HepG2 (cell line): ENCODE results near the gene MED12L. TPM values are rescaled to one million over a fixed set of nuclear protein-coding genes. Genes with fewer than 3 reads are reported as not detected.

Experiments
- ATAC-seq: fragments of 200-7000 bp; cut with Tn5 transposase; 3 replicates; pipeline ENCODE4 v1.9.1; 2020; ENCODE audit warnings: mild to moderate bottlenecking, moderate library complexity
- BruUV-seq: library from RNA; stranded (reverse); fragments of 400-500 nt; replicated peaks from 2 replicates; lab custom pipeline; 2021; lab: Mats Ljungman, UMichigan
- CTCF ChIA-PET: fragments of 300-600 bp; formaldehyde crosslinking; extraction: SDS; loops from one replicate; lab custom pipeline; 2021; ENCODE audit warnings: low total read pairs, inconsistent platforms, low intra/inter-chr PET ratio; lab: Yijun Ruan, JAX
- POLR2A ChIA-PET: fragments of 350-600 bp; sonication (Branson Sonifier 250); formaldehyde crosslinking; loops from one replicate; lab custom pipeline; 2020; ENCODE audit warnings: antibody characterized with exemption, inconsistent platforms; lab: Yijun Ruan, JAX
- DNase-seq: peaks from one replicate; pipeline ENCODE4 v3.0.0-alpha.2; 2015; ENCODE audit warnings: low spot score
- FAIRE-seq: peaks from 3 replicates; lab custom pipeline; 2011; peaks lifted over from hg19 to GRCh38; lab: Jason Lieb, UNC
- H2AFZ ChIP-seq: one replicate; pipeline ENCODE4 v1.6.1; 2011; ENCODE audit warnings: low read length, inconsistent platforms
- H3K27ac ChIP-seq: fragments of 300-600 bp; 3 replicates; pipeline ENCODE4 v1.8.0; 2011; ENCODE audit warnings: mixed run types, mild to moderate bottlenecking, mixed read lengths, low read length, inconsistent platforms; ENCODE audit not compliant: insufficient read depth; ENCODE audit errors: extremely low read length
- H3K27me3 ChIP-seq, 2 experiments: fragments of 200-600 bp in 1 of 2; 2 replicates in 1 of 2; 3 replicates in 1 of 2; pipeline versions ENCODE4 v1.6.0 to v1.8.0; 2011; ENCODE audit warnings: low read length in 2 of 2, mild to moderate bottlenecking in 2 of 2, moderate library complexity in 2 of 2, inconsistent platforms in 1 of 2; ENCODE audit not compliant: insufficient read depth in 2 of 2, control insufficient read depth in 1 of 2
- H3K36me3 ChIP-seq, 2 experiments: fragments of 200-600 bp in 1 of 2; replicated peaks in 1 of 2; 2 replicates in 1 of 2; 3 replicates in 1 of 2; pipeline versions ENCODE4 v1.5.1 to v1.8.0; 2011; ENCODE audit warnings: low read length in 2 of 2, inconsistent platforms in 1 of 2; ENCODE audit not compliant: insufficient read depth in 2 of 2, control insufficient read depth in 1 of 2
- H3K4me1 ChIP-seq: 2 replicates; pipeline ENCODE4 v1.5.1; 2012; ENCODE audit warnings: low read length, inconsistent platforms; ENCODE audit not compliant: insufficient read depth
- H3K4me2 ChIP-seq: 2 replicates; pipeline ENCODE4 v1.6.0; 2011; ENCODE audit warnings: low read depth, low read length, inconsistent platforms
- H3K4me3 ChIP-seq, 3 experiments: fragments of 200-600 bp in 1 of 3; sonication (generic), shearing (Covaris generic) in 1 of 3; replicated peaks in 1 of 3; 2 replicates each; pipeline ENCODE4 v1.5.1; 2011 to 2016; ENCODE audit warnings: low read length in 3 of 3, inconsistent platforms in 2 of 3, low read depth in 2 of 3, mild to moderate bottlenecking in 2 of 3, control low read depth in 1 of 3, mixed read lengths in 1 of 3; ENCODE audit not compliant: insufficient read depth in 1 of 3
- H3K79me2 ChIP-seq: one replicate; pipeline ENCODE4 v1.6.1; 2011; ENCODE audit warnings: low read length, inconsistent platforms; ENCODE audit not compliant: insufficient read depth
- H3K9ac ChIP-seq: 2 replicates; pipeline ENCODE4 v1.6.0; 2011; ENCODE audit warnings: mild to moderate bottlenecking, low read depth, low read length, inconsistent platforms; ENCODE audit not compliant: insufficient read depth
- H3K9me3 ChIP-seq: 2 replicates; pipeline ENCODE4 v1.5.1; 2012; ENCODE audit warnings: mild to moderate bottlenecking, low read length
- H4K20me1 ChIP-seq: 2 replicates; pipeline ENCODE4 v1.6.0; 2011; ENCODE audit warnings: inconsistent platforms, mild to moderate bottlenecking, low read length, moderate library complexity; ENCODE audit not compliant: insufficient read depth
- ETV5 ChIP-seq: IDR thresholded peaks from 2 replicates; pipeline ENCODE4 v1.6.1; 2018; ENCODE audit warnings: missing biosample characterization, missing genetic modification reagents, inconsistent platforms, borderline replicate concordance
- HOXA7 ChIP-seq: sonication (generic); formaldehyde crosslinking; IDR thresholded peaks from 2 replicates; pipeline ENCODE4 v1.8.1; 2022; ENCODE audit warnings: mild to moderate bottlenecking, missing genetic modification reagents, moderate library complexity
- LRRFIP1 ChIP-seq: sonication (generic); formaldehyde crosslinking; conservative IDR thresholded peaks from 2 replicates; pipeline ENCODE4 v1.4.0; 2020; ENCODE audit warnings: missing genetic modification reagents
- MBNL3 ChIP-seq: fragments of 250-450 bp; sonication (Bioruptor Pico); conservative IDR thresholded peaks from 2 replicates; pipeline ENCODE4 v1.8.0; 2022; ENCODE audit warnings: mild to moderate bottlenecking, inconsistent platforms
- NFE2L2 ChIP-seq: fragments of 150-350 bp; IDR thresholded peaks from 2 replicates; pipeline ENCODE4 v1.6.1; 2014; ENCODE audit warnings: low read length
- YY1 ChIP-seq: IDR thresholded peaks from 2 replicates; pipeline ENCODE4 v1.6.1; 2011; ENCODE audit warnings: low read length, low read depth, moderate library complexity, mild to moderate bottlenecking; ENCODE audit not compliant: insufficient read depth, insufficient replicate concordance
- ZFP1 ChIP-seq: IDR thresholded peaks from 2 replicates; pipeline ENCODE4 v1.6.1; 2016
- ZNF441 ChIP-seq: sonication (generic); formaldehyde crosslinking; IDR thresholded peaks from 2 replicates; pipeline ENCODE4 v1.7.0; 2021; ENCODE audit warnings: missing genetic modification reagents, borderline replicate concordance
- ZNF614 ChIP-seq: IDR thresholded peaks from 2 replicates; pipeline ENCODE4 v1.6.1; 2018; ENCODE audit warnings: missing biosample characterization, missing genetic modification reagents, inconsistent platforms, borderline replicate concordance
- ZNF792 ChIP-seq: IDR thresholded peaks from 2 replicates; pipeline ENCODE4 v1.6.1; 2016
- WGBS: methylation state at CpG from one replicate; pipeline ENCODE4 v1.1.6; 2017; ENCODE audit warnings: low lambda C conversion rate; 5-methylcytosine and 5-hydroxymethylcytosine counted together
- in situ Hi-C: cut with HindIII; loops from 2 replicates; pipeline ENCODE4 v1.10.0; 2017; ENCODE audit warnings: low pct_unique_long_range_greater_than_20kb; ENCODE audit not compliant: extremely low pct_ligation_motif_present
- intact Hi-C: fragments of 100-400 bp; cut with micrococcal nuclease; formaldehyde crosslinking; loops from one replicate; pipeline ENCODE4 v1.10.0; 2022; ENCODE audit not compliant: unreplicated experiment
- polyA plus RNA-seq, 8 experiments: library from polyadenylated mRNA; depleted of rRNA in 3 of 8; stranded (reverse) in 7 of 8; unstranded in 1 of 8; fragments of >200 nt; fragmentation: Illumina TruSeq in 4 of 8; extraction: Trizol in 4 of 8; gene quantifications; 2 replicates each; pipeline versions ENCODE4 v1.2.1 to v1.2.3, GENCODE V29; 2011 to 2016; ENCODE audit warnings: low read depth in 4 of 8, missing spikeins in 1 of 8, mixed read lengths in 1 of 8; ENCODE audit not compliant: insufficient read depth in 1 of 8
- total RNA-seq, 5 experiments: library from RNA; depleted of rRNA; stranded (reverse); fragments of >200 nt; fragmentation: Illumina TruSeq; extraction: Trizol; gene quantifications; 2 replicates each; pipeline ENCODE4 v1.2.3, GENCODE V29; 2016; ENCODE audit warnings: low read depth in 1 of 5
- TF ChIP-seq, protein P1 (sequence below): sonication (generic); formaldehyde crosslinking; IDR thresholded peaks from 2 replicates; pipeline ENCODE4 v1.9.0; 2021; ENCODE audit warnings: missing genetic modification reagents, borderline replicate concordance

MED12L gene
- total and polyA plus RNA-seq, 2 of the 13 experiments (the other 11 are each of a cell fraction or from before 2014, with no cell fraction given) = 0.07 to 0.64 TPM

GRCh38 chr3:151044706-151045105, 40.8 kb upstream of the MED12L start:
- BruUV-seq = no TSS peak
- no peaks in the 10 kb centered on the region for H3K36me3 ChIP-seq
- in situ Hi-C loops = no loop called here

DNA sequence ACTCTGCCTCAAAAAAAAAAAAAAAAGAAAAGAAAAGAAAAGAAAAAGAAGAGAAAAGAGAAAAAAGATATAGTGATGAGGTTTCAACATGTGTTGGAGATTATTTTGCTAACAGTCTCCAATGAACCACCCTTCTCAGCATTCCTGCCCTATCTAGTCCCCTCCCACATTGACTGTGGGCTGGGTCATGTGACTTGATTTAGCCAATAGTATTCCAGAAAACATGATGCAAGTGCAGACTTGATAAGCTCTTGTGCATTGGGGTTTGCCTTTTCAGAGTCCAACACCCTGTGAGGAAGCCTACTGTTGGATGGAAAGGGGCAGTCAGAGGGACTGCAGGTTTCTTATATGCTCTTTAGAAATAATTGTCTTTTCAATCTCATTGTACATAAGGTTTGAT, 37.8 kb upstream of the MED12L start:
- Histone ChIP-seq H4K20me1 (no peaks in the 10 kb centered on the region), H3K4me2 (no peak overlapping the region), H3K36me3 (no peaks in the 10 kb centered on the region), H3K9ac (no peak overlapping the region), H3K4me3 (no peak overlapping the region), H2AFZ (no peak overlapping the region), H3K79me2 (no peaks in the 10 kb centered on the region), H3K27me3 (peaks cover 0 to 8% of the 10 kb centered on the region in 2 experiments; a peak in 1 of 5 replicates), H3K4me1 (no peaks in the 10 kb centered on the region), H3K9me3 (no peaks in the 10 kb centered on the region), H3K27ac (no peak overlapping the region)
- ATAC-seq (no peak), DNase-seq (no peak), FAIRE-seq (no peak)
- in situ Hi-C loops (no loop called here), intact Hi-C loops (no loop called here)
- TF ChIP-seq, protein P1, sequence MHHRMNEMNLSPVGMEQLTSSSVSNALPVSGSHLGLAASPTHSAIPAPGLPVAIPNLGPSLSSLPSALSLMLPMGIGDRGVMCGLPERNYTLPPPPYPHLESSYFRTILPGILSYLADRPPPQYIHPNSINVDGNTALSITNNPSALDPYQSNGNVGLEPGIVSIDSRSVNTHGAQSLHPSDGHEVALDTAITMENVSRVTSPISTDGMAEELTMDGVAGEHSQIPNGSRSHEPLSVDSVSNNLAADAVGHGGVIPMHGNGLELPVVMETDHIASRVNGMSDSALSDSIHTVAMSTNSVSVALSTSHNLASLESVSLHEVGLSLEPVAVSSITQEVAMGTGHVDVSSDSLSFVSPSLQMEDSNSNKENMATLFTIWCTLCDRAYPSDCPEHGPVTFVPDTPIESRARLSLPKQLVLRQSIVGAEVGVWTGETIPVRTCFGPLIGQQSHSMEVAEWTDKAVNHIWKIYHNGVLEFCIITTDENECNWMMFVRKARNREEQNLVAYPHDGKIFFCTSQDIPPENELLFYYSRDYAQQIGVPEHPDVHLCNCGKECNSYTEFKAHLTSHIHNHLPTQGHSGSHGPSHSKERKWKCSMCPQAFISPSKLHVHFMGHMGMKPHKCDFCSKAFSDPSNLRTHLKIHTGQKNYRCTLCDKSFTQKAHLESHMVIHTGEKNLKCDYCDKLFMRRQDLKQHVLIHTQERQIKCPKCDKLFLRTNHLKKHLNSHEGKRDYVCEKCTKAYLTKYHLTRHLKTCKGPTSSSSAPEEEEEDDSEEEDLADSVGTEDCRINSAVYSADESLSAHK = no peak
- TF ChIP-seq ZNF441 (CRISPR knock-in tag) (no peak), ZFP1 (CRISPR knock-in tag) (no peak), ETV5 (no peak), YY1 (no peak)
- POLR2A ChIA-PET = no interaction called here
- CTCF ChIA-PET = no interaction called here
- BruUV-seq = no TSS peak

More at GRCh38 chr3:151044706-151045105, 40.8 kb upstream of the MED12L start:
- TF ChIP-seq ZNF614 (CRISPR knock-in tag) (no peak), LRRFIP1 (CRISPR knock-in tag) (no peak), NFE2L2 (no peak), HOXA7 (CRISPR knock-in tag) (no peak), ZNF792 (CRISPR knock-in tag) (no peak), MBNL3 (CRISPR knock-in tag) (no peak)
- TF ChIP-seq, all 625 proteins: peak for 0
- H3K9ac ChIP-seq = no peak overlapping the region
- no peaks in the 10 kb centered on the region for H3K9me3 ChIP-seq
- ATAC-seq = no peak
- H3K4me2 ChIP-seq = no peak overlapping the region
- no peak for DNase-seq
- H3K79me2 ChIP-seq = no peaks in the 10 kb centered on the region
- intact Hi-C loops = no loop called here
- FAIRE-seq = no peak
- no peaks in the 10 kb centered on the region for H4K20me1 ChIP-seq
- no peaks in the 10 kb centered on the region for H3K4me1 ChIP-seq
- H3K27me3 ChIP-seq = peaks cover 0 to 8% of the 10 kb centered on the region in 2 experiments; a peak in 1 of 5 replicates
- POLR2A ChIA-PET = no interaction called here
- H3K4me3 ChIP-seq = no peak overlapping the region
- H3K27ac ChIP-seq = no peak overlapping the region
- CTCF ChIA-PET = no interaction called here
- H2AFZ ChIP-seq = no peak overlapping the region
- WGBS = 7% methylated on average over 1 of the region's 1 CpG
